Thymus (tissue), 11 donors: ENCODE data around the gene ADRB2. TPM values are rescaled to one million over a fixed set of nuclear protein-coding genes. Genes with fewer than 3 reads are reported as not detected.
"Not testable (repeated sequence)": the region's sequence is repeated elsewhere in the genome, so short reads cannot be mapped to it uniquely, and the experiment has no call there.

Experiments
- DNase-seq, 9 donors: peaks; one replicate each; pipeline ENCODE4 v3.0.0-alpha.2; 2013; ENCODE audit warnings: low spot score in 9 of 9, low read depth in 6 of 9, missing footprints in 1 of 9
- H3K27ac ChIP-seq, 2 donors: one replicate each; pipeline ENCODE4 v1.5.1; 2013; ENCODE audit warnings: control low read depth in 1 of 2, low read depth in 1 of 2, low read length in 1 of 2, mild to moderate bottlenecking in 1 of 2, moderate library complexity in 1 of 2
- H3K27me3 ChIP-seq, 2 donors: one replicate each; pipeline ENCODE4 v1.5.1; 2013; ENCODE audit warnings: low read length in 1 of 2; ENCODE audit not compliant: control insufficient read depth in 2 of 2, insufficient read depth in 1 of 2
- H3K36me3 ChIP-seq, 2 donors: one replicate each; pipeline ENCODE4 v1.5.1; 2013; ENCODE audit warnings: low read length in 1 of 2, mild to moderate bottlenecking in 1 of 2, moderate library complexity in 1 of 2; ENCODE audit not compliant: control insufficient read depth in 2 of 2, insufficient read depth in 2 of 2
- H3K4me1 ChIP-seq, 2 donors: one replicate each; pipeline ENCODE4 v1.5.1; 2013; ENCODE audit warnings: low read length in 2 of 2; ENCODE audit not compliant: control insufficient read depth in 2 of 2, insufficient read depth in 2 of 2
- H3K4me3 ChIP-seq, 2 donors: one replicate each; pipeline ENCODE4 v1.5.1; 2013; ENCODE audit warnings: low read length in 2 of 2, control low read depth in 1 of 2, mild to moderate bottlenecking in 1 of 2
- H3K9me3 ChIP-seq, 2 donors: one replicate each; pipeline ENCODE4 v1.5.1; 2013; ENCODE audit warnings: low read length in 1 of 2, mild to moderate bottlenecking in 1 of 2; ENCODE audit not compliant: control insufficient read depth in 2 of 2, insufficient read depth in 1 of 2
- WGBS: extraction: QIAGEN DNeasy Blood & Tissue Kit; methylation state at CpG from one replicate; pipeline ENCODE4 v1.1.7; 2013; 5-methylcytosine and 5-hydroxymethylcytosine counted together
- polyA plus RNA-seq: library from polyadenylated mRNA; stranded (reverse); fragments of 200-250 nt; gene quantifications from one replicate; pipeline ENCODE4 v1.2.3, GENCODE V29; 2013
- total RNA-seq: library from RNA; stranded (reverse); fragments of 120-200 nt; gene quantifications from one replicate; pipeline ENCODE4 v1.2.4, GENCODE V29; 2013
- donor health status: healthy.

ADRB2 gene
- total and polyA plus RNA-seq, 2 donors = 1.9 to 2.2 TPM

DNA sequence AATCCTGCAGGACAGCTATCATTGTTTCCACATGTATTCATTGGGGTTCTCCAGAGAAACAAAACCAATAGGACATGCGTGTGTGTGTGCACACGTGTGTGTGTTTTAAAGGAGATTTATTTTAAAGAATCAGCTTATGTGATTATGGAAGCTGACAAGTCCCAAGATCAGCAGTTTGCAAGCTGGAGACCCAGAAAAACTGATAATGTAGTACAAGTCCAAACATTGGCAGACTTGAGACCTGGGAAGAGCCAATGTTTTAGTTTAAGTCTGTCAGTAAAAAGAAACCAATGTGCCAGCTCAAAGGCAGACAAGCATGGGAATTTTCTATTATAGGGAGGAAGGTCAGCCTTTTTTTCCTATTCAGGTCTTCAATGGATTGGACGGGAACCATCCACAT is 35.3 kb downstream of the ADRB2 start:
- WGBS = 95% methylated on average over 3 of the region's 3 CpGs
- DNase-seq = no peak
- Histone ChIP-seq H3K4me3 (no peak overlapping the region), H3K4me1 (no peaks in the 10 kb centered on the region), H3K36me3 (no peaks in the 10 kb centered on the region), H3K9me3 (no peaks in the 10 kb centered on the region), H3K27ac (no peak overlapping the region), H3K27me3 (no peaks in the 10 kb centered on the region)

DNA sequence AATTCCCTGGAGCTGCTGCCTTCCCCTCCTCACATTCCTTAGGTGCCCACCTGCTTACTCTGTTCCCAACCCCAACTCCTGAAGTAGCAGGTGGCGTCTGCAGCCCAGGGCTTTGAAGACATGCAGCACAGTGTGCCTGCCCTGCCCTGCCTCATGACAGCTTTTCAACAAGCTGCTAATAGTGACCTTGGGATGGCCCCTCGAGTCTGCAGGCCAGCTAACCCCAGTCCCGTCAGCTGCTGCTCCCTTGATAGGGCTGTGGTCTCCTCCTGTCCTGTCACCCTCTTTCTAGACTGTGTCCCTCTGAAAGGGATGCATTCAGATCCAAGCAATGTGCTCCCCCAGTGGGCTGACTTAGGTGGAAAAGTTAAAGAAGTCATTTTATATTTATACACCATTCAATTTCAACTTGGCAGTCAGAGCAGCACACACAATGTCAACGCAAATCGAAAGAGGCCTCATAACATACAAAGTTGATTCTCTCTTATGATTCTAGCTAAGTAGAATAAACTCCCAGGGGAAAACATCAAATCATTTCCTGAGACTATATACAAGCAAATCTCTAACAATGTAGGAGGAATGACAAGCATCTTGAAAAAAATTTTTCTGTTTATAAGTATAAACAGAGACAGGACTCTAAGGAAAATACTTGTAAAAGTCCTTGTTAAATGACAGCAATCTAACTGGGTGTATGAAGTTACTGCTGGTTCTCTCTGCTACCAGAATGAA is 37.9 kb downstream of the ADRB2 start:
- no peaks in the 10 kb centered on the region for H3K27me3 ChIP-seq
- peaks cover 0 to 3% of the 10 kb centered on the region in 2 donors for H3K4me1 ChIP-seq
- H3K9me3 ChIP-seq = no peaks in the 10 kb centered on the region
- H3K4me3 ChIP-seq = no peak overlapping the region
- 90% methylated on average over 5 of the region's 5 CpGs for WGBS
- no peaks in the 10 kb centered on the region for H3K36me3 ChIP-seq
- DNase-seq = no peak
- H3K27ac ChIP-seq = no peak overlapping the region

GRCh38 chr5:148866024-148866423 is 39.6 kb downstream of the ADRB2 start:
- no peak overlapping the region for H3K4me3 ChIP-seq
- no peak overlapping the region for H3K27ac ChIP-seq
- no peak for DNase-seq
- H3K4me1 ChIP-seq = peaks cover 0 to 3% of the 10 kb centered on the region in 2 donors
- 72% methylated on average over 2 of the region's 2 CpGs for WGBS
- H3K9me3 ChIP-seq = no peaks in the 10 kb centered on the region
- no peaks in the 10 kb centered on the region for H3K27me3 ChIP-seq
- no peaks in the 10 kb centered on the region for H3K36me3 ChIP-seq

GRCh38 chr5:148873120-148873519 is 46.7 kb downstream of the ADRB2 start:
- Histone ChIP-seq H3K27me3 (no peaks in the 10 kb centered on the region), H3K27ac (no peak overlapping the region), H3K9me3 (no peaks in the 10 kb centered on the region), H3K4me3 (no peak overlapping the region), H3K36me3 (no peaks in the 10 kb centered on the region), H3K4me1 (no peaks in the 10 kb centered on the region)
- no peak for DNase-seq
- 96% methylated on average over 5 of the region's 5 CpGs for WGBS

GRCh38 chr5:148873690-148874485 is 47.5 kb downstream of the ADRB2 start:
- Histone ChIP-seq H3K36me3 (no peaks in the 10 kb centered on the region), H3K4me3 (no peak overlapping the region), H3K27ac (no peak overlapping the region), H3K27me3 (no peaks in the 10 kb centered on the region), H3K4me1 (no peaks in the 10 kb centered on the region), H3K9me3 (no peaks in the 10 kb centered on the region)
- WGBS = 93% methylated on average over 3 of the region's 3 CpGs
- no peak for DNase-seq

DNA sequence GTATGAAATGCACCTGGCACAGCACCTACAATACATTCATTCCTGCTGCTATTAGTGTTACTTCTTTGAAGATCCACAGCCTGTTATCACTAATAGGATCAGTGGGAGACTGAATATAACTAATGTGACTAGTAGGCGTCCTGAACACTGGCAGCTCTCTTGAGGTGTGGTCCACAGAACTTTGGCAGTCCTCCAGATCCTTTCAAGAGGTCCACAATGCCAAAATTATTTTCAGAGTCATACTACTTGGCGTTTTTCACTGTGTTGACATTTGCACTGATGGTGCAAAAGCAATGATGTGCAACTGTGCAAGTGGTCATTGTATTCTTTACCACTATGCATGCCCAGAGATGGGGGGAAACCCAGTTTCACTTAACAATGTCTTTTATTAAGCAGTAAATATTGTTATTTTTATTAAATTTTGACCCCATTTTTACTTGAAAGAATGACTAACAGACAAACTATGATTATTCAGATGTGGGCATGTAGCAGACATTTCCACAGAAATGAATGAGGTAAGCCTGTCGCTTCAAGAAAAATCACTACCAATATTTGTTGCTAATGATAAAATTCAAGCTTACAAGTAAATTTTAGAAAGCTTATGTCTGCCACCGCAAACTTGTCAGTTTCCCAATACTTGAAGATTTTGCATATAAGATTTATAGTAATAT is 48.9 kb downstream of the ADRB2 start:
- no peak for DNase-seq
- Histone ChIP-seq H3K4me1 (no peaks in the 10 kb centered on the region), H3K9me3 (no peaks in the 10 kb centered on the region), H3K36me3 (no peaks in the 10 kb centered on the region), H3K27ac (no peak overlapping the region), H3K4me3 (no peak overlapping the region), H3K27me3 (no peaks in the 10 kb centered on the region)
- 88% methylated on average over 4 of the region's 4 CpGs for WGBS

DNA sequence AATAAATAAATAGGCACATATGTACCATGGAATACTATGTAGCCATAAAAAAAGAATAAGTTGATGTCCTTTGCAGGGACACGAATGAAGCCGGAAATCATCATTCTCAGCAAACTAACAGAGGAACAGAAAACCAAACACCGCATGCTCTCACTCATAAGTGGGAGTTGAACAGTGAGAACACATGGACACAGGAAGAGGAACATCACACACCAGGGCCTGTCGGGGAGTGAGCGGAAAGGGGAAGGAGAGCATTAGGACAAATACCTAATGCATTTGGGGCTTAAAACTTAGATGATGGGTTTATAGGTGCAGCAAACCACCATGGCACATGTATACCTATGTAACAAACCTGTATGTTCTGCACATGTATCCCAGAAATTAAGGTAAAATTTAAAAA is 51.0 kb downstream of the ADRB2 start:
- not testable (repeated sequence) for H3K27me3 ChIP-seq, H3K27ac ChIP-seq, H3K4me1 ChIP-seq, DNase-seq, H3K9me3 ChIP-seq, H3K36me3 ChIP-seq, H3K4me3 ChIP-seq
- 96% methylated on average over 5 of the region's 5 CpGs for WGBS
